Keratinocyte (primary cell): ENCODE data around the gene RRAGA. TPM values are rescaled to one million over a fixed set of nuclear protein-coding genes. Genes with fewer than 3 reads are reported as not detected.
"Not testable (repeated sequence)": the region's sequence is repeated elsewhere in the genome, so short reads cannot be mapped to it uniquely, and the experiment has no call there.

Experiments used
- DNase-seq: peaks from one replicate; pipeline ENCODE4 v3.0.0-alpha.2; 2011; ENCODE audit warnings: low read depth, missing footprints, low spot score
- FAIRE-seq: peaks from 2 replicates; lab custom pipeline; 2011; peaks lifted over from hg19 to GRCh38; lab: Jason Lieb, UNC
- H2AFZ ChIP-seq: 2 replicates; pipeline ENCODE4 v1.6.0; 2012; ENCODE audit warnings: low read length, control low read depth, inconsistent platforms; ENCODE audit not compliant: control insufficient read depth
- H3K27ac ChIP-seq: 2 replicates; pipeline ENCODE4 v1.5.1; 2011; ENCODE audit warnings: low read length; ENCODE audit not compliant: control insufficient read depth, insufficient read depth
- H3K27me3 ChIP-seq: 3 replicates; pipeline ENCODE4 v1.6.0; 2011; ENCODE audit warnings: low read length; ENCODE audit not compliant: control insufficient read depth, insufficient read depth; ENCODE audit errors: extremely low read depth
- H3K36me3 ChIP-seq, 2 experiments: 2 replicates in 1 of 2; 3 replicates in 1 of 2; pipeline ENCODE4 v1.5.1; 2011; ENCODE audit warnings: low read length in 2 of 2, mild to moderate bottlenecking in 1 of 2; ENCODE audit not compliant: control insufficient read depth in 2 of 2, insufficient read depth in 2 of 2; ENCODE audit errors: extremely low read depth in 1 of 2
- H3K4me1 ChIP-seq: 3 replicates; pipeline ENCODE4 v1.5.1; 2011; ENCODE audit warnings: low read length; ENCODE audit not compliant: control insufficient read depth, insufficient read depth; ENCODE audit errors: extremely low read depth
- H3K4me2 ChIP-seq: 3 replicates; pipeline ENCODE4 v1.6.0; 2011; ENCODE audit warnings: low read depth, low read length; ENCODE audit not compliant: control insufficient read depth, insufficient read depth; ENCODE audit errors: extremely low read depth
- H3K4me3 ChIP-seq, 3 experiments: fragments of 200-600 bp in 1 of 3; sonication (generic) in 1 of 3; 2 replicates in 2 of 3; 3 replicates in 1 of 3; pipeline ENCODE4 v1.5.1; 2011 to 2016; ENCODE audit warnings: low read length in 3 of 3, mild to moderate bottlenecking in 3 of 3, control low read depth in 2 of 3, inconsistent platforms in 1 of 3, low read depth in 1 of 3, mixed read lengths in 1 of 3, mixed run types in 1 of 3, moderate library complexity in 1 of 3; ENCODE audit not compliant: control insufficient read depth in 2 of 3, insufficient read depth in 2 of 3; ENCODE audit errors: extremely low read depth in 1 of 3
- H3K79me2 ChIP-seq: 2 replicates; pipeline ENCODE4 v1.6.0; 2012; ENCODE audit warnings: low read length; ENCODE audit not compliant: control insufficient read depth, insufficient read depth
- H3K9ac ChIP-seq: 3 replicates; pipeline ENCODE4 v1.6.0; 2011; ENCODE audit warnings: low read length; ENCODE audit not compliant: control insufficient read depth, insufficient read depth; ENCODE audit errors: extremely low read depth
- H3K9me1 ChIP-seq: 3 replicates; pipeline ENCODE4 v1.6.0; 2011; ENCODE audit warnings: low read length; ENCODE audit not compliant: control insufficient read depth, insufficient read depth; ENCODE audit errors: extremely low read depth
- H3K9me3 ChIP-seq: 2 replicates; pipeline ENCODE4 v1.5.1; 2012; ENCODE audit warnings: low read depth, low read length; ENCODE audit not compliant: control insufficient read depth
- H4K20me1 ChIP-seq: 3 replicates; pipeline ENCODE4 v1.6.0; 2011; ENCODE audit warnings: low read length; ENCODE audit not compliant: control insufficient read depth, insufficient read depth; ENCODE audit errors: extremely low read depth
- EZH2 ChIP-seq: IDR thresholded peaks from one replicate; pipeline ENCODE4 v1.6.1; 2012; ENCODE audit warnings: inconsistent platforms, mild to moderate bottlenecking, low read length, moderate library complexity
- dilution Hi-C: fragments of 300-500 bp; cut with MboI; formaldehyde crosslinking; loops from one replicate; pipeline ENCODE4 v1.7.0; 2020; ENCODE audit warnings: low sequenced_read_pairs; ENCODE audit not compliant: extremely low pct_ligation_motif_present
- polyA plus RNA-seq, 5 experiments: library from polyadenylated mRNA; depleted of rRNA in 3 of 5; stranded (reverse) in 3 of 5; stranded (forward) in 1 of 5; unstranded in 1 of 5; fragments of >200 nt; gene quantifications; 1 replicate in 1 of 5; 2 replicates in 3 of 5; 3 replicates in 1 of 5; pipeline versions ENCODE4 v1.2.1 to v1.2.3, GENCODE V29; 2011 to 2012; ENCODE audit warnings: missing spikeins in 2 of 5, low read depth in 1 of 5, low replicate concordance in 1 of 5
- small RNA-seq, 3 experiments: library from RNA; depleted of rRNA; stranded (forward); fragments of <200 nt; gene quantifications; one replicate each; pipeline ENCODE3, GENCODE V24; 2012; ENCODE audit warnings: low read depth in 3 of 3, low replicate concordance in 1 of 3; ENCODE audit not compliant: insufficient read length in 3 of 3
- TF ChIP-seq, protein P1 (sequence below), 3 experiments: IDR thresholded peaks in 1 of 3; conservative IDR thresholded peaks in 1 of 3; optimal IDR thresholded peaks in 1 of 3; 2 replicates in 2 of 3; 3 replicates in 1 of 3; pipeline versions ENCODE3 to v1.5.1; 2011; ENCODE audit warnings: low read length in 3 of 3, mild to moderate bottlenecking in 3 of 3, moderate library complexity in 2 of 3, control low read depth in 1 of 3, inconsistent platforms in 1 of 3; ENCODE audit not compliant: insufficient read depth in 2 of 3; ENCODE audit errors: extremely low read depth in 1 of 3

The RRAGA gene
- polyA plus RNA-seq, 1 donor (not counting 4 experiments of a cell fraction or from before 2014, with no cell fraction given) = 137 TPM

DNA sequence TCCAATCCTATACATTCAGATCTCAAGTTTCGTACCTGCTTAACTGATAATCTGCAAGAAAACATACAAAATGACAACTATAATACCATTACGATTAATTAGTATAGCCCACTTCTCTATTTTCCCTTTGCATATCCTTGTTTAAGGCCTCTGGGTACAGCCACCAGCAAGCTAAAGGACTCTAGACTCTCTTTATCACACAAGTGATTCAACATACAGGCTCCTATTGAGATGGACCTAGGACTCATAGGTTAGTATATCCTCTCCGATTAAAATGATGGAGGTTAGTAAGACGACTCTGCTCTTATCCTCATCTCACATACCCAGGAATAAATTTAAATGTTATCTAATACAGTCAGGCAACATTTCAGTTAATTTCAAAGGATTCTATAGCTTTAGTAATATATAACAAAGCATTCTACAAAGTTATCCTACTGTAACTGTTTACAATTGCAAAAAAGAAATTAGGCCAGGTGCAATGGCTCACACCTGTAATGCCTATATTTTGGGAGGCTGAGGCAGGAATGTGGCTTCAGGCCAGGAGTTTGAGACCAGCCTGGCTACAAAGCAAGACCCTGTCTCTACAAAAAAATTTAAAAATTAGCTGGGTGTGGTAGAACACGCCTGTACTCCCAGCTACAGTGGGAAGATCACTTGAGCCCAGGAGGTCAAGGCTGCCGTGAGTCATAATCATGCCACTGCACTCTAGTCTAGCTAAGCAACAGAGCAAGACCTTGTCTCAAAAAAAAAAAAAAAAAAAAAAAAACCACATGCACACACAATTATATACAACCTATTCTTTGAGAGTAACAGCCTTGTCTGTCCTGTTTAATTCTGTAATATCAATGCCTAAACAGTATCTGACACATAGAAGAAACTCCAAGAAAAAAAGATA lies 38.1 kb downstream of the RRAGA start:
- H3K4me3 ChIP-seq = no peak overlapping the region
- dilution Hi-C loops = no loop called here
- H3K9me1 ChIP-seq = no peaks in the 10 kb centered on the region
- no peak overlapping the region for H3K9ac ChIP-seq
- H3K27me3 ChIP-seq = no peaks in the 10 kb centered on the region
- H3K27ac ChIP-seq = no peak overlapping the region
- DNase-seq (no peak), FAIRE-seq (no peak)
- no peak for TF ChIP-seq EZH2
- TF ChIP-seq, protein P1, sequence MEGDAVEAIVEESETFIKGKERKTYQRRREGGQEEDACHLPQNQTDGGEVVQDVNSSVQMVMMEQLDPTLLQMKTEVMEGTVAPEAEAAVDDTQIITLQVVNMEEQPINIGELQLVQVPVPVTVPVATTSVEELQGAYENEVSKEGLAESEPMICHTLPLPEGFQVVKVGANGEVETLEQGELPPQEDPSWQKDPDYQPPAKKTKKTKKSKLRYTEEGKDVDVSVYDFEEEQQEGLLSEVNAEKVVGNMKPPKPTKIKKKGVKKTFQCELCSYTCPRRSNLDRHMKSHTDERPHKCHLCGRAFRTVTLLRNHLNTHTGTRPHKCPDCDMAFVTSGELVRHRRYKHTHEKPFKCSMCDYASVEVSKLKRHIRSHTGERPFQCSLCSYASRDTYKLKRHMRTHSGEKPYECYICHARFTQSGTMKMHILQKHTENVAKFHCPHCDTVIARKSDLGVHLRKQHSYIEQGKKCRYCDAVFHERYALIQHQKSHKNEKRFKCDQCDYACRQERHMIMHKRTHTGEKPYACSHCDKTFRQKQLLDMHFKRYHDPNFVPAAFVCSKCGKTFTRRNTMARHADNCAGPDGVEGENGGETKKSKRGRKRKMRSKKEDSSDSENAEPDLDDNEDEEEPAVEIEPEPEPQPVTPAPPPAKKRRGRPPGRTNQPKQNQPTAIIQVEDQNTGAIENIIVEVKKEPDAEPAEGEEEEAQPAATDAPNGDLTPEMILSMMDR (optimal IDR thresholded peaks at IDR 0.05 in 1 of 3, IDR thresholded peaks at IDR 0.05 in 1 of 3, conservative IDR thresholded peaks at IDR 0.05 in 1 of 3; ENCODE audit: extremely low read depth in 1 of 3, insufficient read depth in 2 of 3, low read length in 3 of 3) = no peak
- H3K79me2 ChIP-seq = no peaks in the 10 kb centered on the region
- no peaks in the 10 kb centered on the region for H3K4me1 ChIP-seq
- no peaks in the 10 kb centered on the region for H3K9me3 ChIP-seq
- H3K4me2 ChIP-seq = no peak overlapping the region
- H3K36me3 ChIP-seq = peaks cover 4 to 14% of the 10 kb centered on the region in 2 experiments
- H4K20me1 ChIP-seq = no peaks in the 10 kb centered on the region
- H2AFZ ChIP-seq = no peak overlapping the region

DNA sequence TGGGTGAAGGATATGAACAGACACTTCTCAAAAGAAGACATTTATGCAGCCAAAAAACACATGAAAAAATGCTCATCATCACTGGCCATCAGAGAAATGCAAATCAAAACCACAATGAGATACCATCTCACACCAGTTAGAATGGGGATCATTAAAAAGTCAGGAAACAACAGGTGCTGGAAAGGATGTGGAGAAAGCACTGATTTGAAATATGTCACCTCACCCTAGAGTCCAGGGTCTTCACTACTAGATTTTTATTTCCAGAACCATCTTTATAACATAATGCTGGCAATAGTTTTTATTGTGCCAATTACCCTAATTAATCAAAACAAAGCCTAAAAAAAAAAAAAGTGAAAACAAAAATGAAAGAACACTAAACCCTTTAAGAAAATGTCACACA lies 48.2 kb downstream of the RRAGA start:
- H3K4me1 ChIP-seq, H3K9me1 ChIP-seq, H4K20me1 ChIP-seq, H3K9me3 ChIP-seq, FAIRE-seq, H3K4me2 ChIP-seq, H3K27me3 ChIP-seq, H2AFZ ChIP-seq, H3K4me3 ChIP-seq, DNase-seq, H3K9ac ChIP-seq, H3K27ac ChIP-seq, dilution Hi-C loops: not testable (repeated sequence)
- H3K36me3 ChIP-seq = peaks cover 2 to 16% of the 10 kb centered on the region in 2 experiments
- H3K79me2 ChIP-seq = peaks cover 48% of the 10 kb centered on the region

Small RNA genes within 50 kb of the gene (small RNA-seq; reads per million reads assigned to genes)
- gene RF00019 (0 reads per million in 3 experiments), gene RNU6-264P (0 reads per million in 3 experiments), gene SCARNA8 (2.0 to 5.8 (median 2.9) reads per million in 3 experiments)

Other genes starting within 250 kb of the RRAGA start
- not detected in 3 replicates for gene SAXO1, start 16.2 kb upstream of the RRAGA start, polyA plus RNA-seq
- gene HAUS6, start 53.5 kb downstream of the RRAGA start, polyA plus RNA-seq = 8.8 to 15.7 TPM (median 9.6 TPM) in 3 replicates
- gene PLIN2, start 78.1 kb downstream of the RRAGA start, polyA plus RNA-seq = 40.3 to 101 TPM (median 45.6 TPM) in 3 replicates
- gene DENND4C, start 181.3 kb downstream of the RRAGA start, polyA plus RNA-seq = 16.5 to 26.0 TPM (median 25.6 TPM) in 3 replicates